Endothelial cell of hepatic sinusoid (primary cell): ENCODE measurements around the gene ZFX.
"Not testable (repeated sequence)": the region's sequence is repeated elsewhere in the genome, so short reads cannot be mapped to it uniquely, and the experiment has no call there.

ENCODE experiments used
- in situ Hi-C: cut with HindIII; loops from 2 replicates; pipeline ENCODE4 v1.10.0; 2017; ENCODE audit warnings: low sequenced_read_pairs

ZFX gene

DNA sequence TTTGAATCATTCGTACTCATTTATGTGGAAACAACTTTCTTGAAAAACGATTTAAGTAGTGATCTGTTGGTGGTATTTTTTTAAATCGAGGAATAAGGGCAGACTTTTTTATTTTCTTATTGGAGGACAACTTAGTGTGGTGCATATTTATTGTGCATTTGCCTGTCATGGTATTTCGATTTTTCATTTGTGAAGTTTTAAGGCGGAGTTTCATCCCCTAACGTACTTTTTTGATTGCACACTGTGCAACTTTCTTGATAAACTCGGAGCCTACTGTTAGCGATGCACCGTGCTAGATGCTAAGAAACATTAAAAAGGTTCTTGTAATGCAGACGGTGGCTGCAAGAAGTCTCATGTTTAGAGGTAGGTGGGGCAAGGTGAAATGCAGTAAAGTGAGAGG lies 1.4 kb downstream of the ZFX start:
- in situ Hi-C loops, result no loop called here

DNA sequence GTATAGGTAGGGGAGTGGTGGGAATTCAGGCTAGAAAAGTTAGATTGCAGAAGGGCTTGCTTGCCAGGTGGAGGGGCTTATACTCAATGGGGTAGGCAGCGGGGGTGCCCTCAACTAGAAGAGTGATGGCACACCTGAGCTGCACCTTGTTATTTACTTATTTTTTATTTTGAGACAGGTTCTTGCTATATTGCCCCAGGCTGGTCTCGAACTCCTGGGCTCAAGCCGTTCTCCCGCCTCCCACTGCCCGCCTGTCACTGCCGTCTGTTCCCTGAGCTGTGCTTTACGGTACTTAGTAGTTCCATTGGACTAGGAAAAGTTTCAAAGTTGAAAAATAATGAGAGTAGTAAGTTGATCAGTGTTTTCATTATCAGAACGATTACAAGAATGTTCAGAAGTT lies 2.0 kb downstream of the ZFX start:
- in situ Hi-C loops, result no loop called here

DNA sequence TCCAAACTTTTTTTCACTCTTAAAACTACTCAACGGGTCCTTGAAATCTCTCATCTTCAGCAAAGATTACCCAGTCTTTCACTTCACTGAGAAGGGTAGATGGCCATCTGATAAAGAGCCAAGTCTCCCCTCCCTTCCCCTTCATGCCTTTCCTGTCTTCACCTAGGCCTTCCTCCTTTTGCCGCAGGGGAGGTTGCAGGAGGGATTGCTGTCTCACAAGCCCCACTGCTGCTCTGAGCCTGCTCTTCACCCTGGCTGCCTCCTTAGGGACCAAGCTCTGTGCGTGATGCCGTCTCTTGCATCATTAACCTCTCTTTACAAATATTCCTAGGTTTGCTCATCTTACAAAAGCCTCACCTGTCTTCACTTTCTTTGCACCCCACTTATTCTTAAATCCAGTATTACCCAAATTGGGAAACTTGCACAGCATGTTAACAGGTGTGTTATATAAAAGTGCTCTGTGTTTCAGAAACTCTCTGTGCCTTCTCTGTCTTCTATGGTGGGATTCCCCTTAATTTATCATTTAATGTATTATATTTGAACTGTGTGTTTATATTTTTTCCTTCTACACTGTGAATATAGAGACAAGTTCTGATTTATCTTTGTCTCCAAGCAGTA lies 3.8 kb downstream of the ZFX start:
- in situ Hi-C loops, result no loop called here

DNA sequence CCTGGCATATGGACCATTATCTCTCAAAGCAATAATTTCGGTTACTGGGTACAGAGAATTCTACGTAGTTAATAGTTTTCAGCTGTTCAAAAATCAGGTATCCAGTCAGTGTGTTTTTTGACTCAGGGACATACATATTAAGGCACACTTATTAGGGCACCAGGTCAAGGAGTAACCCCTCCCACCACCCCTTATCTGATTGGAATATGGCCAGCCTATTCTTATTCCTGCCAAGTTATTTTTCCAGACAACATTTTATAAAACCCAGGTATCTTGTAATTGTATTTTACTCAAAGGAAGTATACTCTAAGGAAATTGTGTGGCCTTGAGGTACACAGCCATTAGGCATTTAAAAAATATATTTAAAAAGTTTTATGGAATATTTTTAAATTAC lies 4.3 kb downstream of the ZFX start:
- in situ Hi-C loops, result no loop called here

DNA sequence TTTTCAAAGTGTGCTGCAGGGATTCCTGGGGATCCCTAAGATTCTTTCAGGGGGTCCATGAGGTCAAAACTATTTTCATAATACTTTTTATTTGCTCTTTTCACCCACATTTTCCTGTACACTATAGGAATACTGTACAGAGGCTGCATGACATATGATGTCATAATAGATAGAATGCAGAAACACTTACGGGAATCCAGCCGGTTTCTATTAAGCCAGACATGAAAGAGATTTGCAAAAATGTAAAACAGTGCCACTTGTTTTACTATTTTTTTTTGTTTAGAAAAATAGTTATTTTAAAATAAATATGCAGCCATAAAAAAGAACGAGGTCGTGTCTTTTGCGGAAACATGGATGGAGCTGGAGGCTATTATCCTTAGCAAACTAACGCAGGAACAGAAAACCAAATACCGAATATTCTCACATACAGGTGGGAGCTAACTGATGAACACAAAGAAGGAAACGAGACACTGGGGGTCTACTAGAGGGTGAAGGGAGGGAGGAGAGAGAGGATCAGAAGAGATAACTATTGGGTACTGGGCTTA lies 5.0 kb downstream of the ZFX start:
- in situ Hi-C loops, result no loop called here

DNA sequence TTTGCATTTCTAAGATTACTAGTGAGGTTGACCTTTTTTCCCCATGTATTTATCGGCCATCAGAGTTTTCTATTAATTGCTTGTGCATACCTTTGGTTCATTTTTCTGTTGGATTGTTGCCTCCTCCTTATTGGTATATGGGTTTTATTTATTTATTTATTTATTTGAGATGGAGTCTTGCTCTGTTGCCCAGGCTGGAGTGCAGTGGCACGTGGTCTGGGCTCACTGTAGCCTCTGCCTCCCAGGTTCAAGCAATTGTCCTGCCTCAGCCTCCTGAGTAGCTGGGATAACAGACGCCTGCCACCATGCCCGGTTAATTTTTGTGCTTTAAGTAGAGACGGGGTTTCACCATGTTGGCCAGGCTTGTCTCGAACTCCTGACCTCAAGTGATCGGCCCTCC lies 6.2 kb downstream of the ZFX start:
- in situ Hi-C loops, result not testable (repeated sequence)

DNA sequence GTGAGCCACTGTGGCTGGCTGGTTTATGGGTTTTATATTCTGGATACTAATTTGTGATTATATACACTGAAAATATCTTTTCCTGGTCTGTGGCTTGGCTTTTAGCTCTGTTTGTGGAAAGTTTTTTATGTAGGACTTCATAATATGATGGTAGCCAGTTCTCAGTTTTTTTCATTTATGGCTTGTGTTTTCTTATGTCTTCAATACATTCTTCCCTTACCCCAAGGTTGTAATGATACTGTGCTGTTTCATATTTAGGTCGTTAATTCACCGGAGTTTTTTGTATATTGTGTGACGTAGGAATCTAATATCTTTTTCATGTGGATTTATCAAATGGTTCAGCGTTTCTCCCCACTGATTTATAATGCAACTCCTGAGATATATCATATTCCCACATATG lies 6.6 kb downstream of the ZFX start:
- in situ Hi-C loops, result no loop called here

DNA sequence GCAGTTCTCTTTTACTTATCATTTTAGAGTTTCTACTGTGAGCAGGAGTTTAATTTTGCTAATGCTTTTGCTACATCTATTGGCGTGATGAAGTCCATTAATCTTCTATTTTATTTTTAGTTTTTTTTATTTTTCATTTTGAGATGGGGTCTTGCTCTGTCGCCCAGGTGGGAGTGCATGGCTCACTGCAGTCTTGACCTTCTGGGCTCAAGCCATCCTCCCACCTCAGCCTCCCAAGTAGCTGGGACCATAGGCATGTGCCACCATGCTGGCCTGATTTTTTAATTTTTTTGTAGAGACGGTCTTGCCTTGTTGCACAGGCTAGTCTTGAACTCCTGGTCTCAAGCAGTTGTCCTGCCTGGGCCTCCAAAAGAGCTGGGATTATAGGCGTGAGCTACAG lies 9.4 kb downstream of the ZFX start:
- in situ Hi-C loops, result no loop called here

DNA sequence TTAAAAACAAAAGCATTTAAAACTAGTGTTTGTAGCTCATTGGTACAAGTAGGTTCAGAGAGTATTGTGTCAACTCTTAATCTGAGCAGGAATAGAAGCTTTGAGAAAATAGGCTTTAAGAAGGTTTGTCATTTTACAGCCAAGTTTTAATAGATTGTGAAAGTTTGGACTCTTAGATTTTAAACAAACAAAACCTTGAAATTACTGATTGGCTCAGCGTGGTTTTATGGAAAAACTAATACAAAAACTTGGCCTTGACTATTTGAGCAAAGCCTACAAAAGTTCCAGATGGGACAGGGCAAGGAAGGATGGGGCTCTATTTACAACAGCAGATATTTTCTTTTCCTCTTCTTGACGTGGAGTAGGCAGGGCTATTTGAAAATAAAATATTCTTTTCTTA lies 16.5 kb downstream of the ZFX start:
- in situ Hi-C loops, result no loop called here

DNA sequence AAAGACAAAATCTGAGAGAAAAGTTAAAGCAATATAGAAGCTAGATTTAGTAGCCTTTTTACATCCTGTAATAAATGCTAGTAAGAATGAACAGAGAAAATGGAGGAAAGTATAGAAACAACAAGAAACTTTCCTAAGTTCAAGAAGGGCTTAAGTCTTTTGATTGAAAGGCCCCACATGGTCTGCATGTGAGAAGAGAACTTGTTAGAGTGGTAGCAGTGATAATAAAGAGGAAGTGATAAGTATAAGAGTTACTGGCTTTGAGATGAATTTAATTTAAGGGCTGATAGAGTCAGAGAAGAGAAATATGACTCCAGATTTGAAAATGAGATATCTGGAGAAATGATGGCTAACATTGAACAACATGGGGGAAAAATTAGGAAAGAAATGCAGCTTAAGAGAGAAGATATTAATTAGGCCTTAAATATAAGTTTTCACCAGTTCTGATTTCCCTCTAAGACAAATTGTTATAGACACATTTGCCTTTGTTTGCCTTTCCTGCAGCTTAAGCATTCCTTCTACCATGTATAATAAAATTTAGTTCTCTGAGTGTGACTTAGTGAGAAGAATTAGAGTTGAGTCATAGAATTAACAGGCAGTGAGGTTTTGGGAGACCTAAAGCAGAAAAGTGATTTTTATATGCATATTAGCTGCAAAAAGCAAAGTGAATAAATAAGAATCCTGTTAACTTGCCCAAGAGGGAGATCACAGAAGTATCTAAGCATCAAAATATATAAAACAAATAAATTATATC lies 18.4 kb downstream of the ZFX start:
- in situ Hi-C loops, result no loop called here

DNA sequence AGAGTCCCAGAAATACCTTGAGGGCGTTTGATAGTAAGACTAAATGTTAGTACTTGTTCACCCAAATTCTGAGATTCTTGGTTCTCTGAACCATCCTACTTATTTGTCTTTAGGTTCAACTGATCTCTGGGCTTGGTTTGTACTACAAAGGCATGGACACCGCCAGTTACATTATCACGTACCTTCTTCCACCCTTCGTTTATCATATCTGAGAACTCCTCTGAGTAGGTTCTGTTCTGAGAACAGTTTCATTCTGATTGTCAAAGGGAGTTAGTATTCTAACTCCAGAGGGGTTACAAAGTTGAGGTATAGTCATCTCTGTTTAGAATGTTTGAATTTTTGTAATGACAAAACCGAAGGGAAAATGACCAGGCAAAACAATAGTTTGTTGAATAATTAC lies 19.3 kb downstream of the ZFX start:
- in situ Hi-C loops, result no loop called here

DNA sequence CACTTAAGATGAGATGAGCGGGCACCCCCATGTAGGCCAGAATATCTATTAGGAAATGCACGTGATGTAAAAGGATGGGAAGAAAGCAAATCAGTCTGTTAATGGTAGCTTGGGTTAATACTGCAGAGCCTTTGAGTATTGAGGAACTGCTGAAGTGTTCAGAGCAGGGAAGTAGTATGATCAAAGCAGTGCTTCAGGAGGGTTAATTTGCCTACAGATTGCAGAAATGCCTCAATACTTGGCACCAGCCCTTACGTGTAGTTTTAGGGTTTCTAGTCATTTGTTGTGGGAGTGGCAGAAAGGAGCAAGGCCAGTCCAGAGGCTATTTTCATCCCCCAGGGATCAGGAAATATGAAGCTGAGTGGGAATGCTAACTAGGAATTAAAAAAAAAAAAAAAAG lies 19.7 kb downstream of the ZFX start:
- in situ Hi-C loops, result no loop called here

DNA sequence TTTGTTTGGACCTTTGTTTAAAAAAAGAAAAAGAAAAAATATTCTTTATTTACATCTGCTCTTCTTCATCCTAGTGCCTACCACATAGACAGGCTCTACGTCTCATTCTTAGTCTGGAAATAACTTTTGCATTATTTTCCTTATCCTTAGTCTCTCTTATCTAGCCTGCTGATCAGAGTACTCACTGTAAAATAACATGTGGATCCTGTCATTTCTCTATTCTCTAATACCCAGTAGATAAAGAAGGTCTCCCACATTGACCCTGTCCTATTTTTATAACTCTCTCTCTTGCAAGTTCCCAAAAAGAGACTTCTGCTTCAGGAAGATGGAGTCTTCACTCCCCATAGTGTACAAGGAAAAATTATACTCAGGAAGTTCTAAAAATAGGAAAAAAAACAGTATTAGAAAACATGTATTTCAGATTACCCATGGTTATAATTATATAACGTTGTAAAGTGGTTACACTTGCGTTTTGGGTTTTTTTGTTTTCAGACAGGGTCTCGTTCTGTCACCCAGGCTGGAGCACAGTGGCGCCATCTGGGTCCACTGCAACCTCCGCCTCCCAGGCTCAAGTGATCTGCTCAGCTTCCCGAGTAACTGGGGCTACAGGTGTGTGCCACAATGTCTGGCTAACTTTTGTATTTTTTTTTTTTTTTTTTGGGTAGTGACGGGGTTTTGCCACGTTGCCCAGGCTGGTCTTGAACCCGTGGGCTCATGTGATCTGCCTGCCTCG lies 23.8 kb downstream of the ZFX start:
- in situ Hi-C loops, result no loop called here

DNA sequence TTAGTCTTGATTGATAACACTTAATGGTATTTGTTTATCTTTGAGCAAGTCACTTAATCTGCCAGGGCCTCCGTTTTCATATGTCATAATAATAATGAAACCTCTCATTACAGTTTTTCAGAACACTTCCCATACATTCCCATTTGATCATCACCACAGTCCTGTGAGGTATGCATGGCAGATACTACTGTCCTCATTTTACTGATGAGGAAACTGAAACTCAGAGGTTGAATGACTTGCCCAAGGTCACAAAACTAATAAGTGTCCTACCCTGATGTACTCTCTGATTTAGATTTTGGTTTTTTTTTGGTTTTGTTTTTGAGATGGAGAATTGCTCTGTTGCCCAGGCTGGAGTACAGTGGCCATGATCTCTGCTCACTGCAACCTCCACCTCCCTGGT lies 25.7 kb downstream of the ZFX start:
- in situ Hi-C loops, result no loop called here

DNA sequence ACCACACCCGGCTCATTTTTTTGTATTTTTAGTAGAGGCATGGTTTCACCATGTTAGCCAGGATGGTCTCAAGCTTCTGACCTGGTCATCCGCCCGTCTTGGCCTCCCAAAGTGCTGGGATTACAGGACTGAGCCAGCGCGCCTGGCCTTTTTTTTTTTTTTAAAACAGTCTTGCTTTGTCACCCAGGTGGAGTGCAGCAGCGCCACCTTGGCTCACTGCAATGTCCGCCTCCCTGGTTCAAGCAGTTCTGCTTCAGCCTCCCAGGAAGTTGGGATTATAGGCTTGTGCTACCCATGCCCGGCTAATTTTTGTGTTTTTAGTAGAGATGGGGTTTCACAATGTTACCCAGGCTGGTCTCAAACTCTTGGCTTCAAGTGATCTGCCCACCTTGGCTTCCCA lies 28.9 kb downstream of the ZFX start:
- in situ Hi-C loops, result no loop called here

DNA sequence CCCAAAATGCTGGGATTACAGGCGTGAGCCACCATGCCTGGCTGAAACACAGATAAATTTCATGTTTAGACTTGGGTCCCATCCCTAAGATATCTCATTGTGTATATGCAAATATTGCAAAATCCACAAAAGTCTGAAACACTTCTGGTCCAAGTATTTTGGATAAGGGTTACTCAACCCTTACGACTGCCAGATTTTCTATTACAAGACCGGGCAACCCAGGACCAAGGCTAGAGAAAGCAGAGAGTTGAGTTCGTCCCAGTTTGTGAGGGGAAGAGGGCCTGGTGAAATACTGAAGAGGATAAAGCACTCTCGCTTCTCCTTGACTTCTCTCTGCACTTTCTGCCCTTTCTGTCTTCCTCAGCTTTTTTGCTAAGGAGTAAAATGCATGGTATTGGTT lies 34.5 kb downstream of the ZFX start:
- in situ Hi-C loops, result no loop called here

DNA sequence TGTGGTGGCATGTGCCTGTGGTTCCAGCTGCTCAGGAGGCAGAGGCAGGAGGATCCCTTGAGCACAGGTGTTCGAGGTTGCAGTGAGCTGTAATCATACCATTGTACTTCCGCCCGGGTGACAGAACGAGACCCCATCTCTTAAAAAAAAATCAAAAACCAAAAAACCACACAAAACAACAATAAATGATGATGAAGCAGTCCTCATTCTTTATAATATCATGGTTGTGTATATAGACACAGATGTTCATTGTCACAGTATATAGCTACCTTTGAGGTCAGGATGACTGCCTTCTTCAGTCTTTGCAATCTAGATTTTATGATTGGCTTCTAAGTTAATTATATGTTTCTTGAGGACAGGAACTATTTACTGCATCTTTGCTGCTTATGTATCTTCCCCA lies 37.0 kb downstream of the ZFX start:
- in situ Hi-C loops, result no loop called here

DNA sequence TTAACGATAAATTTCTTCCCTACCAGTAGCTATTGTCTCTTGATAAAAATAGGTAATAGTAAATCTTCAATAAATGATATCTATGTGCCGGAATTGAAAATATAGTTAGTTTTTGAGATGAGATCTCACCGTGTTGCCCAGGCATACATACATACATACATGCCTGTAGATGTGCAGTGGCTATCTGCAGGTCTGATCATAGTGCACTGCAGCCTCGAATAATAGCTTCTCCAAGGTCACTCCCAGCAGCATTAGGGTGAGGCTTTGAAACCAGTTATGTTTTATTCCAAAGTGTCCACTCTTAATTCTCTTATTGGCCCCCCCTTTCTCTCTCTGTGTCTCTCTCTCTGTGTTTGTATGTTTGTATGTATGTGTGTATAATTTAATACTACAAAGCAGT lies 37.5 kb downstream of the ZFX start:
- in situ Hi-C loops, result no loop called here

DNA sequence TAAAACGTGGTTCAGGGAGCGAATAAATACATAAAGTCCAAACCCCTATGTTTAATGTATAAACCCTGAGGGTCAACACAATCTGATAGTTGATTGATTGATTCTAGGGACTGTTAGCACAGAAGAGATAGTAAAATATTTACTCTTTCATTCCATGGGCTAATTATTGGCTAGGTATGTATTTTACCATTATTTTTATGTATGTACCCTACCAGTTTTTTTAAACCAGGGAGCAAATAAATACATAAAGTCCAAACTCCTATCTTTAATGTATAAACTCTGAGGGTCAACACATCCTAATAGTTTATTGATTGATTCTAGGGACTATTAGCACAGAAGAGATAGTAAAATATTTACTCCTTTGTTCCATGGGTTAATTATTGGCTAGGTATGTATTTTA lies 40.0 kb downstream of the ZFX start:
- in situ Hi-C loops, result no loop called here

DNA sequence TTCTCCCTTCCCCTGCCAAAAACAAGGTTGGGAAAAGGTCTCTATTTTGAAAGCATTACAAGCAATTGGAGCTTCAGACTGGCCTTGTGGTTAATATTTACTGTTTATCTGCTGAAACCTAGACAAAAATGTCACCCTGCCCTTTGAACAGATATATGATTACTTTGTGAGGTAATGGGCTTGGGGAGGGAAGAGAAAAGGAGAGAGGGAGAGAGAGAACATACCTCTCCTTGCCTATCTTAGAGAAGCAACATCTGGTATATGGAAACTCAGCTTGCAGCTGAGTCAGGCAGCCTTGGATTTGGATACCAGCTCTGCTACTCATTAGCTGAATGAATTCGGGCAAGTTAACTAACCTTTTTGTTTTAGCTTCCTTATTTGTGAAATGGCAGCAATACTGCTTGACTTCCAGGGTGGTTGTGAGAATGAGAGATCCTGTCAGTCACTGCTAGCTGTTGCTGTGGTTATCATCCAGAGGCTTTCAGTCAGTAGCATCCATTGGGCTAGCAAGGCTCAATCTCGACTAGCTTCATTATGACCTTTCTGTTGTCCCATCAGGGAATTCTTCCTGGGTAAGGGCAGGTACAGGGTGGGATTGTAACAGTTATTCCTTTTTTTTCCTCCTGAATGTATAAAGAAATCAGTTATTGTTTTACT lies 41.1 kb downstream of the ZFX start:
- in situ Hi-C loops, result no loop called here

DNA sequence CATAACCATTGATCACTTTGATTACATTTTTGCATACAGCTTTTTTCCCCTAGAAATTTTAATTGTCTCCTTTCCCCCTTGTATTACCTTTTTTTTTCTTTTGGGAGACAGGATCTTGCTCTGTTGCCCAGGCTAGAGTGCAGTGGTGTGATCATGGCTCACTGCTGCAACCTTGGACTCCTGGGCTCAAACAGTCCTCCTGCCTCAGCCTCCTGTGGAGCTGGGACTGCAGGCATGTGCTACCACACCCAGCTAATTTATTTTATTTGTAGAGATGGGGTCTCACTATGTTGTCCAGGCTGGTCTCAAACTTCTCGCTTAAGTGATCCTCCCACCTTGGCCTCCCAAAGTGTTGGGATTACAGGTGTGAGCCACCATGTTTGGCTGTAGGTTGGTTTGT lies 47.0 kb downstream of the ZFX start:
- in situ Hi-C loops, result no loop called here

DNA sequence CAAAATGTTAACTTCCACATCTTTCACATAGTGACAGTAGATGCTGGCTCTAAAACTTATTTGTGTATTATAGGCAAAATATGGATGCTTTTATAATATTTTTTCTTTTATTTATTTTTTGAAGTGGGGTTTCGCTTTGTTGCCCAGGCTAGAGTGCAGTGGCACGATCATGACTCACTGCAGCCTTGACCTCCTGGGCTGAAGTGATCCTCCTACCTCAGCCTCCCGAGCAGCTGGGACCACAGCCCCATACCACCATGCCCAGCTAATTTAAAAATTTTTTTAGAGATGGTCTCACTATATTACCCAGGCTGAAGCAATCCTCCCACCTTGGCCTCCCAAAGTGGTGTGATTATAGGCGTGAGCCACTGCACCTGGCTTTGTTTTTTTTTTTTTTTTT lies 48.6 kb downstream of the ZFX start:
- in situ Hi-C loops, result no loop called here
